SK-N-MC (cell line): ENCODE measurements around the gene S100PBP.
"Not testable (repeated sequence)": the region's sequence is repeated elsewhere in the genome, so short reads cannot be mapped to it uniquely, and the experiment has no call there.

Experiments
- DNase-seq: peaks from one replicate; pipeline ENCODE4 v3.0.0-alpha.2; 2011; ENCODE audit warnings: low read depth, low spot score
- H3K27ac ChIP-seq: fragments of 200-600 bp; sonication (generic); 2 replicates; pipeline ENCODE4 v1.5.1; 2016; ENCODE audit warnings: mixed run types
- H3K36me3 ChIP-seq: fragments of 200-600 bp; sonication (generic); 2 replicates; pipeline ENCODE4 v1.6.1; 2017; ENCODE audit warnings: antibody characterized with exemption, low read length, mixed read lengths; ENCODE audit not compliant: insufficient read depth
- H3K4me3 ChIP-seq: fragments of 200-600 bp; sonication (generic); 2 replicates; pipeline ENCODE4 v1.5.1; 2016
- H3K9ac ChIP-seq: fragments of 200-600 bp; sonication (generic); 2 replicates; pipeline ENCODE4 v1.8.0; 2017; ENCODE audit warnings: mixed run types, mixed read lengths; ENCODE audit not compliant: insufficient read length
- H3K9me3 ChIP-seq: fragments of 200-600 bp; sonication (generic); 2 replicates; pipeline ENCODE4 v1.6.1; 2017; ENCODE audit warnings: low read depth, mild to moderate bottlenecking, antibody characterized with exemption, low read length, moderate library complexity, mixed read lengths
- EZH2 ChIP-seq: fragments of 200-600 bp; sonication (generic); IDR thresholded peaks from one replicate; pipeline ENCODE4 v1.6.1; 2017; ENCODE audit warnings: antibody characterized with exemption
- FOXP2 ChIP-seq: optimal IDR thresholded peaks from 2 replicates; pipeline ENCODE3; 2011; ENCODE audit warnings: mild to moderate bottlenecking, moderate library complexity; ENCODE audit not compliant: insufficient read depth; ENCODE audit errors: extremely low read length, control extremely low read depth
- POLR2AphosphoS5 ChIP-seq: IDR thresholded peaks from 2 replicates; pipeline ENCODE4 v1.6.1; 2012; ENCODE audit warnings: mild to moderate bottlenecking, low read depth, low read length, borderline replicate concordance

Gene S100PBP

GRCh38 chr1:32903991-32904785, 86.7 kb downstream of the S100PBP start:
- H3K9me3 ChIP-seq = no peaks in the 10 kb centered on the region

GRCh38 chr1:32904797-32905196, 87.3 kb downstream of the S100PBP start:
- no peak overlapping the region for H3K4me3 ChIP-seq
- no peak for DNase-seq
- no peaks in the 10 kb centered on the region for H3K9me3 ChIP-seq
- no peak overlapping the region for H3K27ac ChIP-seq
- no peak for TF ChIP-seq POLR2AphosphoS5
- H3K36me3 ChIP-seq = no peaks in the 10 kb centered on the region
- no peak overlapping the region for H3K9ac ChIP-seq

More at GRCh38 chr1:32903991-32904785, 86.7 kb downstream of the S100PBP start:
- H3K9ac ChIP-seq = no peak overlapping the region
- no peak for TF ChIP-seq EZH2
- H3K36me3 ChIP-seq = no peaks in the 10 kb centered on the region
- no peak overlapping the region for H3K4me3 ChIP-seq
- no peak overlapping the region for H3K27ac ChIP-seq
- no peak for DNase-seq

GRCh38 chr1:32905588-32905987, 88.1 kb downstream of the S100PBP start:
- H3K27ac ChIP-seq, H3K4me3 ChIP-seq, DNase-seq, H3K9ac ChIP-seq, H3K9me3 ChIP-seq, H3K36me3 ChIP-seq: not testable (repeated sequence)

- H3K27ac ChIP-seq = no peak overlapping the region
- no peaks in the 10 kb centered on the region for H3K9me3 ChIP-seq
- no peak for DNase-seq
- TF ChIP-seq EZH2 (no peak), POLR2AphosphoS5 (no peak), FOXP2 (no peak)
- no peak overlapping the region for H3K4me3 ChIP-seq
- no peak overlapping the region for H3K9ac ChIP-seq
- H3K36me3 ChIP-seq = no peaks in the 10 kb centered on the region
Observed at GRCh38 chr1:32906654-32907053, 89.2 kb downstream of the S100PBP start.

- DNase-seq = no peak
- no peak overlapping the region for H3K27ac ChIP-seq
- TF ChIP-seq FOXP2 = no peak
- no peaks in the 10 kb centered on the region for H3K36me3 ChIP-seq
- H3K9me3 ChIP-seq = no peaks in the 10 kb centered on the region
- no peak overlapping the region for H3K4me3 ChIP-seq
- no peak overlapping the region for H3K9ac ChIP-seq
Observed at GRCh38 chr1:32907435-32907834, 90.0 kb downstream of the S100PBP start.
